ENCODE data around the gene SWI5.
"Not testable (repeated sequence)": the region's sequence is repeated elsewhere in the genome, so short reads cannot be mapped to it uniquely, and the experiment has no call there.

SWI5 gene

GRCh38 chr9:128279088-128280073 lies 3.3 kb downstream of the SWI5 start:
- not testable (repeated sequence) for DNase-seq (ENCODE audit: low read depth)

- DNase-seq (ENCODE audit: low read depth), result no peak
These were observed 4.1 kb downstream of the SWI5 start for GRCh38 chr9:128280084-128280622.

GRCh38 chr9:128282500-128282899 lies 6.4 kb downstream of the SWI5 start:
- DNase-seq (ENCODE audit: low read depth), result no peak

- DNase-seq (ENCODE audit: low read depth), result no peak
These were observed 9.1 kb downstream of the SWI5 start for GRCh38 chr9:128285033-128285784.

- DNase-seq (ENCODE audit: low read depth), result no peak
These were observed 10.4 kb downstream of the SWI5 start for GRCh38 chr9:128286440-128286839.

- DNase-seq (ENCODE audit: low read depth), result no peak
These were observed 12.4 kb downstream of the SWI5 start for GRCh38 chr9:128288273-128289004.

GRCh38 chr9:128292009-128292408 lies 15.9 kb downstream of the SWI5 start:
- DNase-seq (ENCODE audit: low read depth), result no peak

GRCh38 chr9:128293091-128293490 lies 17.0 kb downstream of the SWI5 start:
- no peak for DNase-seq (ENCODE audit: low read depth)

GRCh38 chr9:128294142-128294541 lies 18.1 kb downstream of the SWI5 start:
- no peak for DNase-seq (ENCODE audit: low read depth)

- no peak for DNase-seq (ENCODE audit: low read depth)
These were observed 20.5 kb downstream of the SWI5 start for GRCh38 chr9:128296340-128297220.

GRCh38 chr9:128297221-128297773 lies 21.2 kb downstream of the SWI5 start:
- no peak for DNase-seq (ENCODE audit: low read depth)

- no peak for DNase-seq (ENCODE audit: low read depth)
These were observed 22.7 kb downstream of the SWI5 start for GRCh38 chr9:128298535-128299482.

- DNase-seq (ENCODE audit: low read depth), result no peak
These were observed 28.3 kb downstream of the SWI5 start for GRCh38 chr9:128304136-128304970.

GRCh38 chr9:128304971-128305288 lies 28.9 kb downstream of the SWI5 start:
- no peak for DNase-seq (ENCODE audit: low read depth)

- no peak for DNase-seq (ENCODE audit: low read depth)
These were observed 33.5 kb downstream of the SWI5 start for GRCh38 chr9:128309551-128309950.

- no peak for DNase-seq (ENCODE audit: low read depth)
These were observed 34.4 kb downstream of the SWI5 start for GRCh38 chr9:128310461-128310860.

GRCh38 chr9:128314697-128315096 lies 38.6 kb downstream of the SWI5 start:
- no peak for DNase-seq (ENCODE audit: low read depth)

GRCh38 chr9:128316421-128316820 lies 40.3 kb downstream of the SWI5 start:
- DNase-seq (ENCODE audit: low read depth), result no peak

- no peak for DNase-seq (ENCODE audit: low read depth)
These were observed 41.6 kb downstream of the SWI5 start for GRCh38 chr9:128317629-128318028.

All from GM04503 (cell line).